ENCODE results near the gene ARID5B.
"Not testable (repeated sequence)": the region's sequence is repeated elsewhere in the genome, so short reads cannot be mapped to it uniquely, and the experiment has no call there.

The ARID5B gene

GRCh38 chr10:62019013-62019684, 117.7 kb downstream of the ARID5B start:
- no peak for DNase-seq

- DNase-seq: no peak
These were observed 118.3 kb downstream of the ARID5B start for GRCh38 chr10:62019685-62020359.

- no peak for DNase-seq
These were observed 119.7 kb downstream of the ARID5B start for GRCh38 chr10:62021128-62021665.

GRCh38 chr10:62021978-62022802, 120.7 kb downstream of the ARID5B start:
- DNase-seq: no peak

GRCh38 chr10:62022830-62023229, 121.3 kb downstream of the ARID5B start:
- no peak for DNase-seq

- DNase-seq: no peak
These were observed 121.8 kb downstream of the ARID5B start for GRCh38 chr10:62023329-62023728.

GRCh38 chr10:62024026-62024701, 122.7 kb downstream of the ARID5B start:
- DNase-seq: no peak

- DNase-seq: no peak
These were observed 123.8 kb downstream of the ARID5B start for GRCh38 chr10:62025134-62025794.

- DNase-seq: no peak
These were observed 124.7 kb downstream of the ARID5B start for GRCh38 chr10:62025901-62026879.

- DNase-seq: no peak
These were observed 126.5 kb downstream of the ARID5B start for GRCh38 chr10:62027841-62028501.

- not testable (repeated sequence) for DNase-seq
These were observed 127.0 kb downstream of the ARID5B start for GRCh38 chr10:62028502-62028842.

- DNase-seq: no peak
These were observed 127.9 kb downstream of the ARID5B start for GRCh38 chr10:62029401-62029800.

- DNase-seq: no peak
These were observed 130.0 kb downstream of the ARID5B start for GRCh38 chr10:62031507-62031906.

- no peak for DNase-seq
These were observed 131.6 kb downstream of the ARID5B start for GRCh38 chr10:62033125-62033524.

GRCh38 chr10:62034096-62034640, 132.7 kb downstream of the ARID5B start:
- no peak for DNase-seq

GRCh38 chr10:62036186-62037081, 134.9 kb downstream of the ARID5B start:
- DNase-seq: no peak

- DNase-seq: no peak
These were observed 135.8 kb downstream of the ARID5B start for GRCh38 chr10:62037166-62037831.

- no peak for DNase-seq
These were observed 136.6 kb downstream of the ARID5B start for GRCh38 chr10:62037890-62038608.
